Activated naive CD4-positive, alpha-beta T cell treated with anti-CD3 and anti-CD28 coated beads, Interleukin-2, amount 50 U/mL, for 24 hours (primary cell): ENCODE measurements around the gene PRDM13.

ENCODE experiments used
- H3K27ac Mint-ChIP-seq: one replicate; pipeline ENCODE4 v1.8.0; 2021; ENCODE audit warnings: mild to moderate bottlenecking, mixed read lengths
- H3K27me3 Mint-ChIP-seq: one replicate; pipeline ENCODE4 v1.8.0; 2021; ENCODE audit warnings: mixed read lengths
- H3K36me3 Mint-ChIP-seq: one replicate; pipeline ENCODE4 v1.8.0; 2021; ENCODE audit warnings: mixed read lengths
- H3K4me1 Mint-ChIP-seq: one replicate; pipeline ENCODE4 v1.8.0; 2021; ENCODE audit warnings: mixed read lengths
- H3K4me3 Mint-ChIP-seq: one replicate; pipeline ENCODE4 v1.8.0; 2021; ENCODE audit warnings: mild to moderate bottlenecking, mixed read lengths
- H3K9me3 Mint-ChIP-seq: one replicate; pipeline ENCODE4 v1.8.0; 2021; ENCODE audit warnings: mixed read lengths

The PRDM13 gene

DNA sequence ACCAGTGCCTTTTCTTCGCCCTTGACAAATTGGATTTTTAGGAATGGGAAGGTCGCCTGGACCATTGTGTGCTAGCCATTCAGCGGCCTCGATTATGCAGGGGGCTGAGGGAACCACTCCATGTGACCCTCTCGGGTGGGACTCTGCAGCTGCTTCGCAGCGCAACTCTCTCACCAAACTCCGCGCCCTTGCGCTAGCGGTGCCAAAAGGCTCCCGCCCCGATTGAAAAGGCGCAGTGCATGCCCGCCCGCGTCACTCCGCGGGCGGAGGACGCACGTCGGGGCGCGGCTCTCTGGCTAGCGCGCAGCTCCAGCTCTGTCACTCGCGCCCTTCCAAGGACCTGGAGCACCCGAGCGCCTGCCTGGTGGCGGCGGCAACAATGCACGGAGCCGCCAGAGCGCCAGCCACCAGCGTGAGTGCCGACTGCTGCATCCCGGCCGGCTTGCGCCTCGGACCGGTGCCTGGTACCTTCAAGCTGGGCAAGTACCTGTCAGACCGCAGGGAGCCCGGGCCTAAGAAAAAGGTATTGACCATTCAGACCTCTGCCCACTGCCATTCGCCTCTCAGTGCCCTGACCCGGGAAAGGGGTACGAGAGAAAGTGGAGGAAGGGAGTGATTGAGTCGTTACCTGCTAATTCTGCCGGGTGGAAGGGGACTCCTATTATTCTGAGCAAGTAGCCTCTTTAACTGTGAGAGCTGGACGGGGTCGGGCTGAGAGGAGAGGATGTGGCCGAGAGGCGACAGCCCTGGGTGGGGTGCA is at the start of gene PRDM13:
Gene PRDM13, plus strand, starts transcription at position 178 of the 760 bp plus-strand sequence. Its CDS starts 202 bp downstream, at position 380.
- no peaks in the 10 kb centered on the region for H3K36me3 Mint-ChIP-seq
- peaks cover 78% of the 10 kb centered on the region for H3K27me3 Mint-ChIP-seq
- no peaks in the 10 kb centered on the region for H3K9me3 Mint-ChIP-seq
- no peak within 1 kb of the TSS for H3K4me3 Mint-ChIP-seq
- peaks cover 36% of the 10 kb centered on the region for H3K4me1 Mint-ChIP-seq
- peak within 1 kb of the TSS; percentile 8 for H3K27ac Mint-ChIP-seq

DNA sequence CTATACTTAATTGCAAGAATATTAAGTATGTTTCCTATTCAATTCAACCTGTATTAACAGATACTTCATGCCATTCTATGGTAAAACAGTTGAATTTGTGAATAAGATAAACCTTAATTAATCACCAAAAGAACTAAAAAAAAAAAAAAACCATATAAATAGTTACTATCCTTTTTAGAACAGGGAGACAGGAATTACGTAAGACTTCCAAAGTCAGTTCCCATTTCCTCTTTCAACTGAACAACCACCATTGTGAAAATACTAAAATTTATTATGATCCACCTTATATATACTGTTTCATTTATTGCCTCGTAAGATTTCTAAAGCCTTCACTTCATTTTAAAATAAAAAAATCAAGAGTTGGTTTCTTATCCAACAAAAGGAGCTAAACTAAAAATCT is 47.6 kb upstream of the PRDM13 start:
- no peaks in the 10 kb centered on the region for H3K27me3 Mint-ChIP-seq
- peaks cover 7% of the 10 kb centered on the region for H3K9me3 Mint-ChIP-seq
- no peak overlapping the region for H3K4me3 Mint-ChIP-seq
- H3K36me3 Mint-ChIP-seq = peaks cover 27% of the 10 kb centered on the region
- no peak overlapping the region for H3K27ac Mint-ChIP-seq
- peaks cover 33% of the 10 kb centered on the region for H3K4me1 Mint-ChIP-seq

DNA sequence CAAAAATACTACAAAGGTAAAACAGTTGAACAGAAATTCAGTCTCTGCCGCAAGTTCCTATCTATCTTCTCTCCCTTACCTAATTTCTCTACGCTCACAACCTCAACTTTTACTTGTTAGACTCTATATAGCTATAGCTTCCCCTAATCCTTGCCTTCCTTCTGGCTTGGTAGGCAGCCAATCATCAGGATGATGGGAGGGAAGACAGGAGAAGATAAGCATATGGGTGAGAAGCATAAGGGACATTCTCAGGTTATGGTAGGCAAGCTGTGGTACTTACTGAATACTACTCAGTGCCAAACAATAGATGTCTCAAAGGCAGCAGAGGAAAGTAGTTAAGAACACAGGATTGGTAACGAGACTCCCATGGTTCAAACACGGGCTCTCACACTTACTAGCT is 46.0 kb upstream of the PRDM13 start:
- Mint-ChIP-seq H3K4me3 (no peak overlapping the region), H3K9me3 (peaks cover 7% of the 10 kb centered on the region), H3K27me3 (no peaks in the 10 kb centered on the region), H3K36me3 (peaks cover 19% of the 10 kb centered on the region), H3K27ac (no peak overlapping the region), H3K4me1 (peaks cover 43% of the 10 kb centered on the region)

DNA sequence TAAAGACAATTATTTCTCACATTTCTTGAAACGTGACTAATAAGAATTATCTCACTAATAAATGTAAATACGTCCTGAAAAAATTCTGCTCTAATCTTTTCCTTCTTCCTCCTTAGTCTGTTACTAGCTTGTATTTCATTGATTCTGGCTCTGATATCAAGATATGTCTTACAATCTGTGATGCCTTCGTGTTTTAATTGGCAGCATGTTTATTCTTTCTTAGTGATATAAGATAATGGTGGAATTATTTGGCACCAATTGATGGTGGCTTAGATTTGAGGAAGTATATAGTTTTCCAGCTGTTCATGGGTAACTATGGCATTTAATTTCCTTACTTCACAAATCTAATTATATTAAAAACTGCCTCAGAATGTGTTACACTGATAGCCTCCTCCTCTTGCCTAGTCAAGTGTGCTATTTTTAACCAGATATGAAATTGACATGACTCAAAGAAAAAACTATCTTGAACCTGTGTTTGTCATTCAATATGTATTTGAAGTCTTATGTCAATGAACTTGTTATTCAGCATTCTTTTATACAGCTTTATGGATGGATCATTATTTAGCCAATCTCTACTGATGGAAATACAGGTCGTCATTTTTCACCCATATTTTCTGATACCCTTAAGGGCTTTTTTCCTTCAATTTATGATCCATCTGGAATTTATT is 43.4 kb upstream of the PRDM13 start:
- Mint-ChIP-seq H3K4me1 (peaks cover 54% of the 10 kb centered on the region), H3K9me3 (no peaks in the 10 kb centered on the region), H3K27me3 (no peaks in the 10 kb centered on the region), H3K4me3 (no peak overlapping the region), H3K27ac (no peak overlapping the region), H3K36me3 (peaks cover 4% of the 10 kb centered on the region)

DNA sequence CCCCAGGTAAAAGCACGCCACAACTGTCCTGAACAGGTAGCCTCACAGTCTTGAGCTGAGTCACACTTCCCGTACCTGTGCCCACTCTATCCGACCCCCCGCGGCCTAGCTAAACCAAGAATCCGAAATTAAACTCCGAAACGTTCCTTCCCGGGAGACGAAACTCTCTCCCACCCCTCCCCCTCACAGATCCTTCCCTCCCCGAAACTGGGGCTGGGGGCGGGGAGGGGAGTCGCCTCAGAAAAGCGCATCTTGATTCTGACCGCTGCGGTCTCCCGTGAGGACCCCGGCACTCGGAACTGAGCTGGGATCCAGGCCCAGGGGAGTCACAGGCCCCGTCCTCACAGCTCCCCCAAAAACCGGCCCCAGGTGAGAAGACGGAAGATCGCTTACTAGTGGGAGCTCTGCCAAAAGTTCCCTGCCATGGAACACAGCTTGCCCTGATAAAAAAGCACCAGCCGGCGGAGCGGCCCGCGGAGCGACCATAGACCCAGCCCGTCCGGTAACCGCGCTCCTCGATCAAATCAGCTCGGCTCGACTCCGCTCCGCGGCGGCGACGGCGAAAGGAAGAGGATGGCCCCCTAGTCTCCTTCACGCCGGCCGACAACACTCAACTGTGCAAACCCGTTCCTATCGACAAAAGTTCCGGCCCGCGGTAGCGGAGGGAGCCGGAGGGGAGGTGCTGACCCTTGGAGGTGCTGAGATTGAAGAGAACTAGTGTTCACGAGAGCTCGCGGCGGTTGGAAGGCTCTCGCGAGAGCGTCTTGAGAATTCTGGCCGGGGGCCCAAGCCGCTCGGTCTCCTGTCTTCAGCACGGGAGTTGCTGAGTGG is 38.3 kb upstream of the PRDM13 start, which contains the start of gene CCNC:
Gene CCNC, minus strand, starts transcription at position 558 of the 831 bp plus-strand sequence. Its CDS starts 133 bp downstream, at position 425.
- peak within 1 kb of the TSS; percentile 99 for H3K27ac Mint-ChIP-seq
- H3K4me3 Mint-ChIP-seq = peak within 1 kb of the TSS; percentile 100
- no peaks in the 10 kb centered on the region for H3K9me3 Mint-ChIP-seq
- H3K4me1 Mint-ChIP-seq = peaks cover 43% of the 10 kb centered on the region
- peaks cover 5% of the 10 kb centered on the region for H3K36me3 Mint-ChIP-seq
- H3K27me3 Mint-ChIP-seq = no peaks in the 10 kb centered on the region

DNA sequence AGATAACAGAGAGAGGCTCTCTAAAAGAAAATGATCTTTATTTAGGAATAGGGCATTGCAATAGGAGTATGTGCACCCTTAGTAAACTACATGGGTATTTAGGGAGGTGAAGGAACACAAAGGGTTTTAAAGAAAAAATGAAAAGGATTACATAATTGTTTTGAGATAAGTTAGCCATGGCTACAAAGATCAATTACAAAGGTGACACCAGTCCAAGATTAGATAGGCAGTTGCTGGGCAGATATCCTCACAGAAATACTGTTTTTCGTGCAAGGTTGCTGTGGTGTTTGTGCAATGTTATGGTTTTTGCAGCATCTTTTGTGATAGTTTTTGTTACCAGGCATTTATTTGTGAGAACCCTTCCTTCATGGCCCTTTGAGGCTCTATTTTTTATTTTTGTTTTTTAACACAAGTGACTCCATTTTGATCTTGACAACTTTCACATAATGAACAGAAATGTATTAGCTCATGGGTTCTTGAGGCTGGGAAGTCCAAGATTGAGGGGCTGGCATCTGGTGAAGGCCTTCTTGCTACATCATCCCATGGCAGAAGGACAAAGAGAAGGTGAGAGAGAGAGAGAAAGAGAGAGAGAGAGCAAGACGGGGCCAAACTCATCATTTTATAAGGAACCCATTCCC is 32.5 kb upstream of the PRDM13 start:
- Mint-ChIP-seq H3K9me3 (no peaks in the 10 kb centered on the region), H3K36me3 (no peaks in the 10 kb centered on the region), H3K4me3 (no peak overlapping the region), H3K4me1 (no peaks in the 10 kb centered on the region), H3K27me3 (peaks cover 8% of the 10 kb centered on the region), H3K27ac (no peak overlapping the region)

DNA sequence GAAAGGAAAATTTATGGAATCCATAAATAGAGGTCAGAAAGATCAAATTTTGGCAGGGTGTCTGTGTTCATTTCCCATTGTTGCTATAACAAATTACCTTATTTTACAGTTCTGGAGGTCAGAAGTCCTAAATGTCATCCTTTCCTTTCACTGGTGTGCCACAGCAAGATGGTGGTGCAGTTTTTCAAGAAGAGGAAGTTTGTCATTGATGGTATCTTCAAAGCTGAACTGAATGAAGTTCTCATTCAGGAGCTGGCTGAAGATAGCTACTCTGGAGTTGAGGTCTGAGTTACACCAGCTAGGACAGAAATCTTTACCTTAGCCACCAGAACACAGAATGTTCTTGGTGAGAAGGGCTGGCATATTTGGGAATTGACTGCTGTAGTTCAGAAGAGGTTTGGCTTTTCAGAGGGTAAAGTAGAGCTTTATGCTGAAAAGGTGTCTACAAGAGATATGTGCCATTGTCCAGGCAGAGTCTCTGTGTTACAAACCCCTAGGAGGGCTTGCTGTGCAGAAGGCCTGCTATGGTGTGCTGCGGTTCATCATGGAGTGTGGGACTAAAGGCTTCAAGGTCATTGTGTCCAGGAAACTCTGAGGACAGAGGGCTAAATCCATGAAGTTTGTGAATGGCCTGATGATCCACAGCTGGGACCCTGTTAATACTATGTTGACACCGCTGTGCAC is 30.9 kb upstream of the PRDM13 start:
- H3K27ac Mint-ChIP-seq = no peak overlapping the region
- H3K36me3 Mint-ChIP-seq = no peaks in the 10 kb centered on the region
- H3K9me3 Mint-ChIP-seq = no peaks in the 10 kb centered on the region
- H3K4me3 Mint-ChIP-seq = no peak overlapping the region
- H3K4me1 Mint-ChIP-seq = no peaks in the 10 kb centered on the region
- peaks cover 13% of the 10 kb centered on the region for H3K27me3 Mint-ChIP-seq

DNA sequence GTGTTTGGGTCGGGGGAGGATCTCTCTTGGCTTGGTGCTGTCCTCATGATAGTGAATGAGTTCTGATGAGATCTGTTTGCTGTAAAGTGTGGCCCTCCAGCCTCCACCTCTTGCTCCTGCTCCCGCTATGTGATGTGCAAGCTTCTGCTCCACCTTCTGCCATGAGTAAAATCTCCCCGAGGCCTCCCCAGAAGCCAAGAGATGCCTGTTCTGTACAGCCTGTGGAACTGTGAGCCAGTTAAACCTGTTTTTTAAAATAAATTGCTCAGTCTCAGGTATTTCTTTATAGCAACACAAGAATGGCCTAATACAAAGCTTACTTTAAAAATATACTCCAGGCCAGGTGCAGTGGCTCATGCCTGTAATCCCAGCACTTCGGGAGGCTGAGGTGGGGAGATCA is 26.9 kb upstream of the PRDM13 start:
- peaks cover 23% of the 10 kb centered on the region for H3K27me3 Mint-ChIP-seq
- H3K9me3 Mint-ChIP-seq = no peaks in the 10 kb centered on the region
- no peaks in the 10 kb centered on the region for H3K4me1 Mint-ChIP-seq
- no peak overlapping the region for H3K27ac Mint-ChIP-seq
- H3K36me3 Mint-ChIP-seq = no peaks in the 10 kb centered on the region
- no peak overlapping the region for H3K4me3 Mint-ChIP-seq

DNA sequence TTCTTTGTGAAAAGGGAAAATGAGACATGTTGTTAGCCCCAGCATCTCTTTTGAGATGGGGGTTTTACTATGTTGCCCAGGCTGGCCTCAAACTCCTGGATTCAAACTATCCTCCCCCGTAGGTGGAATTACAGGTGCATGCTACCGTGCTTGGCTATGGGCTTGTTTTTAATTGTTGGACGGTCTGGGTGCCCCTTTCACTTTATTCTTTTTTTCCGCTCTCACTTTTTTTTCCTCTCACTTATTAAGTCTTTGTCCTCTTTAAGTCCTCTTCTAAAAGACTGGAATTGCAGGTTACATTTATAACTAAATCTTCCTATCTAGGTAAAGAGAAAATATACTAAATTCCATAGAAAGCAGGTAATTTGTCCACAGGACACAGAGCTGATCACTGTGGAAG is 18.8 kb upstream of the PRDM13 start:
- H3K4me3 Mint-ChIP-seq = no peak overlapping the region
- H3K27ac Mint-ChIP-seq = no peak overlapping the region
- H3K27me3 Mint-ChIP-seq = peaks cover 51% of the 10 kb centered on the region
- H3K36me3 Mint-ChIP-seq = no peaks in the 10 kb centered on the region
- H3K9me3 Mint-ChIP-seq = no peaks in the 10 kb centered on the region
- peaks cover 23% of the 10 kb centered on the region for H3K4me1 Mint-ChIP-seq

DNA sequence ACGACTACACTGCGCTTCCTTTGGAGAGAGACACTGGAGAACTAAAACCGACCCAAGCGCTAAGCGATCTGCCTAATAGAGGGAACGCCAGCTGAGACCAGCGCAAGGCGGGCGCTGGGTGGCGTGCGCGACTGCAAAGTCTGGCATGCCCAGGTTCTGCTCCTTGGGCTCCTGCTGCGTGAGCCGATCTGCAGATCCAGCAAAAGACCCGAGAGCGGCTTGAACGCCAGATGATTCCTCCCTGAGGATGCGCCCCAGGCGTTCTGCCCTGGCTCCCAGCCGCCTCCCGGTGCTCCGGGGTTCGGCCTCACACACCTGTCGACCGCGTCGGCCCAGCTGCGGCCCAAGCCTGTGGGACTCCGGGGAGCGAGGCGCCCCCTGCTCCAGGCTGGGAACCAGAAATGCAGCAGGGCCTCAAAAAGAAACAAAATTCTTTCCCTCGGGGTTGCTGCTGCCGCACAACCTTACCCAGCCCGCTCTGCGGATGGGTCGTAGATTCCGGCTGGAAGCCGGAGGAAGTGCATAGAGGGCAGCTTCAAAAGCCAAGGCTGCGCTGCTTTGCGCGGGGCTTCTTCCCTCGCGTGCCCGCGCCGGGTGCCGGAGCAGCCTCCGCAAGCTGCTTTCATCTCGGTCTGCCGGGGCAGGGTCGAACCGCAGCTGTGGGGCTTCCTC is 17.9 kb upstream of the PRDM13 start:
- Mint-ChIP-seq H3K36me3 (no peaks in the 10 kb centered on the region), H3K27ac (peak overlapping the region; percentile 17), H3K4me1 (peaks cover 23% of the 10 kb centered on the region)

DNA sequence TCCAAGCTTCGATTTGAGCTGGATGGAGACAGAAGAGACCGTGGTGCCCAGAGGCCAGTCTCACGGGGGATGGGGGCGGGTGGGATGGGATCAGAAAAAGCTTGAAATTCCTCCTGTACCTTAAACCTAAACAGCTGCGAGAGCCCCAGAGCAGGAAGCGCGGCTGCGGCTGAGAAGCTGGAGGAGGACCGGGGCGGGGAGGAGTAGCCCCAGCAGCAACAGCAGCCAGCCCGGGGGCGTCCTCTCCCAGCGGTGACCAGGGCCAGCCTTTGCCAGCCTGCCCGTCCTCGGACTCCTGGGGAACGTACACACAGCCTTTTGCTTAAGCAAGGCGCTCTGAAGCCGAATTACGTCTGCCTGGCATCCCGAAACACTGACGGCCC is 17.4 kb upstream of the PRDM13 start:
- Mint-ChIP-seq H3K4me3 (peak overlapping the region; percentile 91), H3K36me3 (no peaks in the 10 kb centered on the region), H3K27ac (peak overlapping the region; percentile 17), H3K4me1 (peaks cover 23% of the 10 kb centered on the region), H3K27me3 (peaks cover 52% of the 10 kb centered on the region), H3K9me3 (no peaks in the 10 kb centered on the region)

More for the DNA sequence above, 17.9 kb upstream of the PRDM13 start:
- H3K27me3 Mint-ChIP-seq = peaks cover 49% of the 10 kb centered on the region
- H3K9me3 Mint-ChIP-seq = no peaks in the 10 kb centered on the region
- H3K4me3 Mint-ChIP-seq = peak overlapping the region; percentile 91

DNA sequence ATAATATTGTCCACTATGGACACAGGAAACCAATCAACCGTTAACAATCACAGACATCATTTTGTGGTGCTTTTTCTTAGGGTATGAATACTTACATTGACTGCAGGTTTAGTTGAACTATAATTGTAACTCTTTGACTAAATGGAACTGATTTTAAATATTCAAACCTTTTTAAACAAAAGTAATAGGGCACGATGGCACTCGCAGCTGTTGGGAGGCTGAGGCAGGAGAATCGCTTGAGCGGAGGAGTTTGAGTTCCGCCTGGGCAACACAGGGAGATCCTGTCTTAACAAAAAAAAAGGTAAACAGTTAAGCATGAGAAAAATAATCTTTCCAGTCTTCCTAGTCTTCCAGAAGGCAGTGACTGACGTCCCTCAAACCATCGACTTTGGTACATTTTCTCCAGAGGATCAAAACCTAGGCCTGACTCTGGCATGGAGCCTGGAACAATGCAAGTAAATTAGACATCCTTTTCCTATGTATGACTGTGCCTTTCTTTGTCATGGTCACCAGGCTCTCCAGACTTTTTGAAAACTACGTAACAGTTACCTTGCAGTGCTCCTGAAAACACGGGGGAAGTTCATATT is 16.6 kb upstream of the PRDM13 start:
- Mint-ChIP-seq H3K4me3 (peak overlapping the region; percentile 76), H3K36me3 (no peaks in the 10 kb centered on the region), H3K4me1 (peaks cover 23% of the 10 kb centered on the region), H3K9me3 (no peaks in the 10 kb centered on the region), H3K27ac (no peak overlapping the region), H3K27me3 (peaks cover 53% of the 10 kb centered on the region)

DNA sequence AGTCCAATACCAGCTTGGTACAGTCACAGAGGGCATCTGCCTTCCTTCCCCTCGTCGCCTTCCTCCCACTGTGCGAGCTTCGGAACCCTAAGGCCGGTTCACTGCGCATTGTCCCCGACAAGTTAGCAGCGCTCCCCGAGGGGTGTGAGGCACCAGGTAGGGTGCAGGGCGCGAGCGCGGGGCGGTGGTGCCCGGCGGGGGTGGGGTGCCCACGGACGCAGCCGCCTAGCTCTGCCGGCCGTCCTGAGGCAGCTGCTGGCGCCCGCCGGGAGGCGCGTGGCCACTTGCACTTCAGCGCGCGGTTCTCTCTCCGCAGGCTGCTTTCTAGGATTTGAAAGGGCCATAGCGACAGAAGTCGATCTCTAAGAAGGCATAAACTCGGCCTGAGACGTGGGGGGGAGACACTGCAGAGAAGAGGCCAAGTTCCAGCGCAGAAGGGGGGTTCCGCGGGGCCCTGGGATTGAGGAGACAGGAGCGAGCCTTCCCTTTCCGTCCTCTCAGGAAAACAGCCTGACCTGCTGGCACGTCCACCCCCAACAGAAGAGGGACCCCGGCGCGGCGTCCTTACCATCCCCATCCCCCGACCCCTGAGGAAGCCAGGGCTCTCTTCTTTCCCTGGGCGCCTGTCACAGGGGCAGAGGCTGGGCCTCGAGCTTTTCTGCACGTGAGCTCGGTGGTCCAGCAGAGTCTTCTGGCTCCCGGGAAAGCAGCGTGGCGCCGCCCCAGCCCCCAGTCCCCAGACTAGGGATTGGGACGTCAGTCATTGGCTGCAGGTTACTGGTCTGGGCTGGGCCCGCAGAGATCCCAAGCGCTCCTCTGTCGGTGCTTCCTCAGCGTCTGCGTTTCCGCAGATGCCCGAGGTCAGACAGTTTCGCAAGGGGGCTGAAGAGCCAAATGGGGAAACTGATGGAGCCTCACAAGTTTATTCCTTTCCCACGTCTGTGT is 15.6 kb upstream of the PRDM13 start:
- Mint-ChIP-seq H3K36me3 (peaks cover 2% of the 10 kb centered on the region), H3K9me3 (peaks cover 9% of the 10 kb centered on the region), H3K27me3 (peaks cover 58% of the 10 kb centered on the region), H3K4me3 (no peak overlapping the region), H3K27ac (no peak overlapping the region), H3K4me1 (peaks cover 23% of the 10 kb centered on the region)
